ENCODE results near the gene AP2B1.
"Not testable (repeated sequence)": the region's sequence is repeated elsewhere in the genome, so short reads cannot be mapped to it uniquely, and the experiment has no call there.

AP2B1 gene

GRCh38 chr17:35750526-35751395 lies 163.6 kb downstream of the AP2B1 start:
- no peak for DNase-seq

GRCh38 chr17:35751541-35751940 lies 164.4 kb downstream of the AP2B1 start:
- not testable (repeated sequence) for DNase-seq

GRCh38 chr17:35752471-35752870 lies 165.3 kb downstream of the AP2B1 start:
- no peak for DNase-seq

- DNase-seq, result no peak
These were observed 166.0 kb downstream of the AP2B1 start, which contains the start of gene GAS2L2 for GRCh38 chr17:35752945-35753764. Gene GAS2L2, minus strand, starts transcription at chr17:35753239. Its CDS starts 389 bp downstream, at chr17:35752850.

- no peak for DNase-seq
These were observed 170.1 kb downstream of the AP2B1 start for GRCh38 chr17:35757243-35757642.

- DNase-seq, result no peak
These were observed 173.5 kb downstream of the AP2B1 start, which contains the start of gene C17orf50 for GRCh38 chr17:35760587-35760986. Gene C17orf50, plus strand, starts transcription at chr17:35760887. Its CDS starts 55 bp downstream, at chr17:35760942.

GRCh38 chr17:35761601-35762000 lies 174.5 kb downstream of the AP2B1 start:
- no peak for DNase-seq

GRCh38 chr17:35763767-35764122 lies 176.6 kb downstream of the AP2B1 start:
- no peak for DNase-seq

GRCh38 chr17:35764123-35764991 lies 177.2 kb downstream of the AP2B1 start:
- peak; percentile 84 to 87 for DNase-seq

- no peak for DNase-seq
These were observed 178.1 kb downstream of the AP2B1 start for GRCh38 chr17:35765086-35765710.

- DNase-seq, result no peak
These were observed 178.8 kb downstream of the AP2B1 start for GRCh38 chr17:35765756-35766488.

GRCh38 chr17:35766489-35766877 lies 179.4 kb downstream of the AP2B1 start:
- no peak for DNase-seq

GRCh38 chr17:35766903-35767510 lies 179.9 kb downstream of the AP2B1 start:
- DNase-seq, result no peak

GRCh38 chr17:35768797-35769196 lies 181.7 kb downstream of the AP2B1 start:
- DNase-seq, result no peak

- DNase-seq, result no peak
These were observed 182.9 kb downstream of the AP2B1 start for GRCh38 chr17:35769895-35770486.

- DNase-seq, result no peak
These were observed 186.0 kb downstream of the AP2B1 start for GRCh38 chr17:35773129-35773528.

- no peak for DNase-seq
These were observed 186.7 kb downstream of the AP2B1 start for GRCh38 chr17:35773679-35774425.

- no peak for DNase-seq
These were observed 187.4 kb downstream of the AP2B1 start for GRCh38 chr17:35774499-35774898.

- DNase-seq, result no peak
These were observed 187.9 kb downstream of the AP2B1 start for GRCh38 chr17:35775039-35775438.

GRCh38 chr17:35775583-35775982 lies 188.5 kb downstream of the AP2B1 start:
- DNase-seq, result no peak
